ENCODE measurements around the gene QSOX2. TPM values are rescaled to one million over a fixed set of nuclear protein-coding genes. Genes with fewer than 3 reads are reported as not detected.

QSOX2 gene
- total RNA-seq, 1 experiment from 2014 or later = 34.6 TPM

DNA sequence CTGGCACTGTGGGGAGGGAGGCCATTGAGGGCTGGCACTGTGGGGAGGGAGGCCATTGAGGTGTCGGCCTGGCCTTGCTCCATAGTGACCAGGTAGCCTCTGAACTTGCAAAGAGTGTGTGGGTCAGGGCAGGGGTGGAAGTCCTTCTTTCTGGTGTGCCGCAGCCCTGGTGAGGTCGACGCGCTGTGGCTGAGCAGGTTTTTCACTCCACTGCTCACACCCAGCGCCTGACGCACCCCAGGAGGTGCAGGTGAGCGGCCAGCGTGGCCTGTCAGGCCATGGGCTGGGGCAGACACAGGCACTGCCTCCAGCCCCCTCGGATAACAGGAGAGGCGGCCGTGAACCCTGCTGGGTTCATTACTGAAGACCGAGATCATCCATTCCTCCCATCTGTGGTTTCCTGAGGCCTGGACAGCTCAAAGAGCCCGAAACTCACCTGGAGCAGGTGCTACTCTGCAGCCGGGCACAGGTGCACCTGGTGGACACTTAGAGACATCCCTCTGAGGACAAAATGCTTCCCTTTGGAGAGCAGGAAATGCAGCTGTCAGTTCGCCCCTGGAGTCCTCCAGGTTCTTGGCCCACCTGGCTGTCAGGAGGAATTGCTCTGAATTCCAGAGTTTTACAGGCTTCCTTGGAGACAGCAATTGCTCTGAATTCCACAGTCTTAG is 73.1 kb downstream of the QSOX2 start:
- TF ChIP-seq ELF1 (IDR thresholded peaks at IDR 0.05; ENCODE audit: borderline replicate concordance, low read depth) (no peak), RAD21 (IDR thresholded peaks at IDR 0.05; ENCODE audit: low read depth) (no peak), EZH2 (IDR thresholded peaks at IDR 0.05) (no peak), EGR1 (IDR thresholded peaks at IDR 0.05; ENCODE audit: low read depth) (no peak), FOSL1 (IDR thresholded peaks at IDR 0.05; ENCODE audit: low read depth) (no peak), CBX3 (IDR thresholded peaks at IDR 0.05; ENCODE audit: low read depth) (no peak), EZH2phosphoT487 (IDR thresholded peaks at IDR 0.05; ENCODE audit: borderline replicate concordance) (no peak), TCF7L2 (IDR thresholded peaks at IDR 0.05; ENCODE audit: borderline replicate concordance, extremely low read depth, insufficient read depth, insufficient read length) (no peak), ZFX (IDR thresholded peaks at IDR 0.05) (no peak), YY1 (IDR thresholded peaks at IDR 0.05; ENCODE audit: extremely low read depth, insufficient replicate concordance, low read depth, low read length) (no peak), JUND (IDR thresholded peaks at IDR 0.05) (no peak)
- TF ChIP-seq, protein P1, sequence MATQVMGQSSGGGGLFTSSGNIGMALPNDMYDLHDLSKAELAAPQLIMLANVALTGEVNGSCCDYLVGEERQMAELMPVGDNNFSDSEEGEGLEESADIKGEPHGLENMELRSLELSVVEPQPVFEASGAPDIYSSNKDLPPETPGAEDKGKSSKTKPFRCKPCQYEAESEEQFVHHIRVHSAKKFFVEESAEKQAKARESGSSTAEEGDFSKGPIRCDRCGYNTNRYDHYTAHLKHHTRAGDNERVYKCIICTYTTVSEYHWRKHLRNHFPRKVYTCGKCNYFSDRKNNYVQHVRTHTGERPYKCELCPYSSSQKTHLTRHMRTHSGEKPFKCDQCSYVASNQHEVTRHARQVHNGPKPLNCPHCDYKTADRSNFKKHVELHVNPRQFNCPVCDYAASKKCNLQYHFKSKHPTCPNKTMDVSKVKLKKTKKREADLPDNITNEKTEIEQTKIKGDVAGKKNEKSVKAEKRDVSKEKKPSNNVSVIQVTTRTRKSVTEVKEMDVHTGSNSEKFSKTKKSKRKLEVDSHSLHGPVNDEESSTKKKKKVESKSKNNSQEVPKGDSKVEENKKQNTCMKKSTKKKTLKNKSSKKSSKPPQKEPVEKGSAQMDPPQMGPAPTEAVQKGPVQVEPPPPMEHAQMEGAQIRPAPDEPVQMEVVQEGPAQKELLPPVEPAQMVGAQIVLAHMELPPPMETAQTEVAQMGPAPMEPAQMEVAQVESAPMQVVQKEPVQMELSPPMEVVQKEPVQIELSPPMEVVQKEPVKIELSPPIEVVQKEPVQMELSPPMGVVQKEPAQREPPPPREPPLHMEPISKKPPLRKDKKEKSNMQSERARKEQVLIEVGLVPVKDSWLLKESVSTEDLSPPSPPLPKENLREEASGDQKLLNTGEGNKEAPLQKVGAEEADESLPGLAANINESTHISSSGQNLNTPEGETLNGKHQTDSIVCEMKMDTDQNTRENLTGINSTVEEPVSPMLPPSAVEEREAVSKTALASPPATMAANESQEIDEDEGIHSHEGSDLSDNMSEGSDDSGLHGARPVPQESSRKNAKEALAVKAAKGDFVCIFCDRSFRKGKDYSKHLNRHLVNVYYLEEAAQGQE (IDR thresholded peaks at IDR 0.05; ENCODE audit: low read depth) = no peak
- TF ChIP-seq, protein P2, sequence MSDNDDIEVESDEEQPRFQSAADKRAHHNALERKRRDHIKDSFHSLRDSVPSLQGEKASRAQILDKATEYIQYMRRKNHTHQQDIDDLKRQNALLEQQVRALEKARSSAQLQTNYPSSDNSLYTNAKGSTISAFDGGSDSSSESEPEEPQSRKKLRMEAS (IDR thresholded peaks at IDR 0.05) = no peak
- TF ChIP-seq, protein P3, sequence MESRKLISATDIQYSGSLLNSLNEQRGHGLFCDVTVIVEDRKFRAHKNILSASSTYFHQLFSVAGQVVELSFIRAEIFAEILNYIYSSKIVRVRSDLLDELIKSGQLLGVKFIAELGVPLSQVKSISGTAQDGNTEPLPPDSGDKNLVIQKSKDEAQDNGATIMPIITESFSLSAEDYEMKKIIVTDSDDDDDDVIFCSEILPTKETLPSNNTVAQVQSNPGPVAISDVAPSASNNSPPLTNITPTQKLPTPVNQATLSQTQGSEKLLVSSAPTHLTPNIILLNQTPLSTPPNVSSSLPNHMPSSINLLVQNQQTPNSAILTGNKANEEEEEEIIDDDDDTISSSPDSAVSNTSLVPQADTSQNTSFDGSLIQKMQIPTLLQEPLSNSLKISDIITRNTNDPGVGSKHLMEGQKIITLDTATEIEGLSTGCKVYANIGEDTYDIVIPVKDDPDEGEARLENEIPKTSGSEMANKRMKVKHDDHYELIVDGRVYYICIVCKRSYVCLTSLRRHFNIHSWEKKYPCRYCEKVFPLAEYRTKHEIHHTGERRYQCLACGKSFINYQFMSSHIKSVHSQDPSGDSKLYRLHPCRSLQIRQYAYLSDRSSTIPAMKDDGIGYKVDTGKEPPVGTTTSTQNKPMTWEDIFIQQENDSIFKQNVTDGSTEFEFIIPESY (IDR thresholded peaks at IDR 0.05; ENCODE audit: extremely low read depth, insufficient replicate concordance, low read length) = no peak
- DNase-seq (ENCODE audit: low read depth, low spot score) = no peak
- no peak overlapping the region for H3K4me3 ChIP-seq (replicated peaks in 1 of 2; ENCODE audit: low read depth in 1 of 2, low read length in 2 of 2)
- H3K9me3 ChIP-seq (ENCODE audit: control insufficient read depth in 1 of 2, insufficient read depth in 1 of 2, low read depth in 1 of 2, low read length in 2 of 2) = no peaks in the 10 kb centered on the region
- no peaks in the 10 kb centered on the region for H3K79me2 ChIP-seq (ENCODE audit: insufficient read depth, low read length)
- no peaks in the 10 kb centered on the region for H3K36me3 ChIP-seq (ENCODE audit: control insufficient read depth in 1 of 2, insufficient read depth in 2 of 2, low read length in 2 of 2)
- no peaks in the 10 kb centered on the region for H3K27me3 ChIP-seq (ENCODE audit: insufficient read depth, low read length)
- no peak overlapping the region for H3K9ac ChIP-seq (ENCODE audit: low read length)
- H3K27ac ChIP-seq (ENCODE audit: low read depth, low read length) = no peak overlapping the region
- ATAC-seq = no peak
- H4K20me1 ChIP-seq (ENCODE audit: insufficient read depth) = no peaks in the 10 kb centered on the region
- H3K4me1 ChIP-seq (ENCODE audit: control insufficient read depth in 1 of 2, insufficient read depth in 2 of 2, low read length in 2 of 2) = peaks cover 0 to 8% of the 10 kb centered on the region in 2 experiments; a peak in 1 of 4 replicates
- ChIA-PET POLR2A (no interaction called here), RAD21 (ENCODE audit: low non-redundant PET in 1 of 2, low total read pairs in 2 of 2, uncharacterized antibody in 2 of 2, unreplicated experiment in 2 of 2) (no interaction called here), CTCF (no interaction called here)
- no TSS peak for BruUV-seq (replicated peaks)
- no peak overlapping the region for H2AFZ ChIP-seq (ENCODE audit: low read depth, low read length, poor library complexity, severe bottlenecking)
- intact Hi-C loops (cut with micrococcal nuclease) = loop anchor here (5.0 kb wide), 1 partner anchor 95 kb away; no protein-coding TSS in a partner anchor
- no peak overlapping the region for H3K4me2 ChIP-seq (ENCODE audit: low read length)
- no peaks in the 10 kb centered on the region for H3K9me2 ChIP-seq (ENCODE audit: insufficient read depth)
